DOHH2 (cell line): ENCODE results near the gene OTOF.

Source experiments
- H3F3A ChIP-seq: fragments of 200-600 bp; sonication (generic), shearing (Covaris generic); 2 replicates; pipeline ENCODE4 v1.6.0; 2016; ENCODE audit warnings: antibody characterized with exemption, mild to moderate bottlenecking; ENCODE audit not compliant: control insufficient read depth, insufficient read depth
- H3K27ac ChIP-seq: fragments of 200-600 bp; sonication (generic); 2 replicates; pipeline ENCODE4 v1.5.1; 2014; ENCODE audit warnings: low read depth, mild to moderate bottlenecking, low read length, moderate library complexity
- H3K27me3 ChIP-seq: fragments of 200-600 bp; sonication (generic); 2 replicates; pipeline ENCODE4 v1.6.1; 2014; ENCODE audit warnings: mild to moderate bottlenecking, low read length, mixed read lengths; ENCODE audit not compliant: control insufficient read depth
- H3K36me3 ChIP-seq: fragments of 200-600 bp; sonication (generic); 2 replicates; pipeline ENCODE4 v1.6.1; 2014; ENCODE audit warnings: mild to moderate bottlenecking, low read length, moderate library complexity, mixed read lengths; ENCODE audit not compliant: control insufficient read depth
- H3K4me1 ChIP-seq: fragments of 200-600 bp; sonication (generic); 2 replicates; pipeline ENCODE4 v1.6.1; 2014; ENCODE audit warnings: mild to moderate bottlenecking, low read length, mixed read lengths; ENCODE audit not compliant: control insufficient read depth
- H3K4me2 ChIP-seq: fragments of 200-600 bp; sonication (generic); 2 replicates; pipeline ENCODE4 v1.6.0; 2014; ENCODE audit warnings: mild to moderate bottlenecking, low read length, moderate library complexity
- H3K4me3 ChIP-seq: fragments of 200-600 bp; sonication (generic); 2 replicates; pipeline ENCODE4 v1.5.1; 2014; ENCODE audit warnings: mild to moderate bottlenecking, low read length, mixed read lengths
- H3K79me2 ChIP-seq: fragments of 200-600 bp; sonication (generic); 2 replicates; pipeline ENCODE4 v1.6.1; 2014; ENCODE audit warnings: mild to moderate bottlenecking, low read length, mixed read lengths; ENCODE audit not compliant: control insufficient read depth
- H3K9me2 ChIP-seq: fragments of 200-600 bp; sonication (generic); replicated peaks from 2 replicates; pipeline ENCODE4 v1.6.1; 2014; ENCODE audit warnings: mild to moderate bottlenecking, low read length, mixed read lengths; ENCODE audit not compliant: control insufficient read depth
- H3K9me3 ChIP-seq: fragments of 200-600 bp; sonication (generic); 2 replicates; pipeline ENCODE4 v1.6.1; 2014; ENCODE audit warnings: antibody characterized with exemption, low read length, mixed read lengths; ENCODE audit not compliant: control insufficient read depth, insufficient read depth
- H4K20me1 ChIP-seq: fragments of 200-600 bp; sonication (generic); 2 replicates; pipeline ENCODE4 v1.6.0; 2014; ENCODE audit warnings: low read depth, mild to moderate bottlenecking, antibody characterized with exemption, low read length, moderate library complexity; ENCODE audit not compliant: control insufficient read depth, insufficient read depth
- CTCF ChIP-seq: fragments of 200-600 bp; sonication (generic); IDR thresholded peaks from one replicate; pipeline ENCODE4 v1.5.1; 2014; ENCODE audit warnings: antibody characterized with exemption, mild to moderate bottlenecking, low read depth, low read length; ENCODE audit not compliant: poor library complexity, severe bottlenecking
- EZH2phosphoT487 ChIP-seq: fragments of 200-600 bp; sonication (generic); IDR thresholded peaks from 2 replicates; pipeline ENCODE4 v1.6.1; 2017; ENCODE audit warnings: borderline replicate concordance, mild to moderate bottlenecking, antibody characterized with exemption, low read length, moderate library complexity, mixed read lengths

Gene OTOF

GRCh38 chr2:26477911-26478253 lies at the start of gene OTOF:
Gene OTOF (minus strand): TSS chr2:26478124.
- Histone ChIP-seq H3K4me2 (no peak within 1 kb of the TSS), H3F3A (no peaks in the 10 kb centered on the region), H3K4me3 (no peak within 1 kb of the TSS), H4K20me1 (no peaks in the 10 kb centered on the region), H3K4me1 (no peaks in the 10 kb centered on the region), H3K79me2 (no peaks in the 10 kb centered on the region), H3K27ac (no peak within 1 kb of the TSS), H3K36me3 (no peaks in the 10 kb centered on the region), H3K9me3 (no peaks in the 10 kb centered on the region), H3K27me3 (no peaks in the 10 kb centered on the region), H3K9me2 (no peaks in the 10 kb centered on the region)
- TF ChIP-seq EZH2phosphoT487 = no peak
- no peak for TF ChIP-seq CTCF

- no peaks in the 10 kb centered on the region for H4K20me1 ChIP-seq
- H3K4me3 ChIP-seq = no peak overlapping the region
Observed at GRCh38 chr2:26526589-26526988, 48.7 kb upstream of the OTOF start.

GRCh38 chr2:26526105-26526504 lies 48.2 kb upstream of the OTOF start:
- no peaks in the 10 kb centered on the region for H4K20me1 ChIP-seq
- TF ChIP-seq CTCF (no peak), EZH2phosphoT487 (no peak)
- H3K4me3 ChIP-seq = no peak overlapping the region
- no peak overlapping the region for H3K27ac ChIP-seq
- H3K4me2 ChIP-seq = no peak overlapping the region
- no peaks in the 10 kb centered on the region for H3K4me1 ChIP-seq
- no peaks in the 10 kb centered on the region for H3K9me2 ChIP-seq
- no peaks in the 10 kb centered on the region for H3K36me3 ChIP-seq
- no peaks in the 10 kb centered on the region for H3K79me2 ChIP-seq
- no peaks in the 10 kb centered on the region for H3F3A ChIP-seq
- H3K27me3 ChIP-seq = peaks cover 6% of the 10 kb centered on the region; the same call in 1 of the 2 replicates
- no peaks in the 10 kb centered on the region for H3K9me3 ChIP-seq

More at GRCh38 chr2:26526589-26526988, 48.7 kb upstream of the OTOF start:
- Histone ChIP-seq H3K4me2 (no peak overlapping the region), H3K27me3 (peaks cover 2% of the 10 kb centered on the region; the same call in 1 of the 2 replicates), H3K9me2 (no peaks in the 10 kb centered on the region), H3K36me3 (no peaks in the 10 kb centered on the region), H3K79me2 (no peaks in the 10 kb centered on the region), H3K27ac (no peak overlapping the region), H3K4me1 (no peaks in the 10 kb centered on the region), H3F3A (no peaks in the 10 kb centered on the region), H3K9me3 (no peaks in the 10 kb centered on the region)
- TF ChIP-seq EZH2phosphoT487 = no peak
- no peak for TF ChIP-seq CTCF
